Body of pancreas (tissue), 4 donors: ENCODE measurements around the gene STX2. TPM values are rescaled to one million over a fixed set of nuclear protein-coding genes. Genes with fewer than 3 reads are reported as not detected.
"Not testable (repeated sequence)": the region's sequence is repeated elsewhere in the genome, so short reads cannot be mapped to it uniquely, and the experiment has no call there.

ENCODE experiments used
- ATAC-seq: fragments of 150-250 bp; one replicate; pipeline ENCODE4 v1.9.1; 2016
- DNase-seq, 4 donors: peaks; one replicate each; pipeline ENCODE4 v3.0.0-alpha.2; 2019
- H3K27ac ChIP-seq, 4 donors: fragments of 200-600 bp; sonication (generic); 1 replicate in 3 of 4; 2 replicates in 1 of 4; pipeline versions ENCODE4 v1.5.1 to v1.6.1; 2016 to 2019; ENCODE audit warnings: mild to moderate bottlenecking in 1 of 4, mixed read lengths in 1 of 4, moderate library complexity in 1 of 4
- H3K27me3 ChIP-seq, 2 donors: fragments of 200-600 bp; sonication (generic); one replicate each; pipeline ENCODE4 v1.6.0; 2016; ENCODE audit warnings: mild to moderate bottlenecking in 1 of 2
- H3K36me3 ChIP-seq, 2 donors: fragments of 200-600 bp; sonication (generic); replicated peaks in 1 of 2; 2 replicates each; pipeline ENCODE4 v1.5.1; 2016; ENCODE audit warnings: low read depth in 2 of 2; ENCODE audit not compliant: insufficient read depth in 1 of 2
- H3K4me1 ChIP-seq: fragments of 200-600 bp; sonication (generic); one replicate; pipeline ENCODE4 v1.6.0; 2016
- H3K4me3 ChIP-seq, 2 donors: fragments of 200-600 bp; sonication (generic); 1 replicate in 1 of 2; 2 replicates in 1 of 2; pipeline ENCODE4 v1.5.1; 2016 to 2019
- H3K9me3 ChIP-seq, 3 donors: fragments of 200-600 bp; sonication (generic); 1 replicate in 2 of 3; 2 replicates in 1 of 3; pipeline ENCODE4 v1.5.1; 2016
- CTCF ChIP-seq, 7 experiments: fragments of 450-650 bp in 4 of 7; fragments of 200-600 bp in 3 of 7; sonication (generic) in 3 of 7; IDR thresholded peaks; one replicate each; pipeline ENCODE4 v1.5.1; 2016 to 2019; ENCODE audit warnings: antibody characterized with exemption in 7 of 7
- POLR2A ChIP-seq, 3 donors: fragments of 450-650 bp; IDR thresholded peaks; one replicate each; pipeline ENCODE4 v1.6.1; 2016; ENCODE audit warnings: antibody characterized with exemption in 3 of 3, mild to moderate bottlenecking in 2 of 3
- WGBS, 2 donors: methylation state at CpG; one replicate each; pipeline ENCODE4 v1.1.5; 2017; 5-methylcytosine and 5-hydroxymethylcytosine counted together
- intact Hi-C: fragments of 100-400 bp; cut with DNase I; formaldehyde crosslinking; loops from one replicate; pipeline ENCODE4 v1.15.1; 2023
- total RNA-seq, 2 donors: library from RNA; depleted of rRNA; stranded (reverse); fragments of >200 nt; gene quantifications; one replicate each; pipeline ENCODE4 v1.1.0, GENCODE V29; 2016

STX2 gene
- total RNA-seq, 2 donors from 2014 or later, result 17.1 to 18.8 TPM

- WGBS, 2 donors, result 6 to 12% methylated on average over 36 to 67 of the region's 118 CpGs
- Histone ChIP-seq H3K27me3 (no peaks in the 10 kb centered on the region), H3K4me3 (peak within 1 kb of the TSS; percentile 23 to 71), H3K9me3 (no peaks in the 10 kb centered on the region), H3K27ac (peak within 1 kb of the TSS; percentile 78 to 89 (median 83)), H3K36me3 (peaks cover 4 to 11% of the 10 kb centered on the region in 2 donors), H3K4me1 (peaks cover 27% of the 10 kb centered on the region)
- peak; percentile 96 for ATAC-seq
- intact Hi-C loops, result loop anchor here (10.0 kb wide), 1 partner anchor 47 kb away; no protein-coding TSS in a partner anchor
- peak; percentile 92 to 94 (median 94) for DNase-seq
- TF ChIP-seq CTCF (IDR thresholded peaks at IDR 0.05) (peak in 1 of 7 experiments; percentile 18), POLR2A (IDR thresholded peaks at IDR 0.05) (peak; percentile 43 to 68 (median 65))
Measured at GRCh38 chr12:130871286-130872178, 32.5 kb upstream of the STX2 start, which contains the start of gene RAN. RAN (plus strand) TSS chr12:130872066; CDS start chr12:130872594, 528 bp downstream.

DNA sequence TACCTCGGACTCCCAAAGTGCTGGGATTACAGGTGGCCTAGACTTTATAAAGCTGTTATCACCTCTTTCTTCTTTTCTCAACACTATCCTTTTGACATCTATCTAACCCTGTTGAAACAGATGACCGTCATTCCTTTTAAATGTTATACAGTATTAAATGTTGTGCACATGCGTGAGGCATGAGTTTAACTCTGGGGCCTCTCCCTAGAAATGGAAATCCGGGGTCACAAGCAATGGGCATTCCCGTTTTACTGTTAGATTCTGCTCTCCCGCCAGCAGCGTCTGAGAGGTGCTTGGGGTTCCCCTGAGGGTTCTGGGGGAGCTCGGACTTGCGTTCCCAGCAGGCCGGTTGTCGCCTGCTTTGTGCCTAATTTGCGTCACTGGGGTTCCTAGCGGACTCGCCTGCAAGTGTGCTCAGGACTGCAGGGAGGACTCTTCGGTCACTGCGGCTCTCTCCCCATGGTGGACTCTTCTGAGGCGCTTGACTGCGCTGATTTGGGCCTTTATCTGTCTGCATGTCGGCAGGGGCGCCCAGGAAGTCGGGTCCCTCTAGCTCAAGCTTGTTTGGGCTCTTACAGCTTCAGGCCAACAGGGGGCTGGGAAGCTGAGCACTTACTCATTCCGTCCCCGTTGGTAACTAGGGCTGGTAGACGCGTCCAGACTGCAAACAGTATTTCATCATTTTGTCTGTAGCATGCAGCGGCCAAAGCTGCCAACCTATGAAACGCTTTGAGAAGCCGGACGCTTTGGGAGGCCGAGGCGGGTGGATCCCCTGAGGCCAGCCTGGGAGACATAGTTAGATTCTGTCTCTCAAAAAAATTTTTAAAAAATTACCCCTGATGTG lies 31.6 kb upstream of the STX2 start:
- H3K4me1 ChIP-seq, result peaks cover 27% of the 10 kb centered on the region
- peaks cover 4 to 8% of the 10 kb centered on the region in 2 donors for H3K36me3 ChIP-seq
- H3K27me3 ChIP-seq, result no peaks in the 10 kb centered on the region
- ATAC-seq, result peak; percentile 57
- H3K4me3 ChIP-seq, result no peak overlapping the region
- H3K27ac ChIP-seq, result peak overlapping the region; percentile 64 to 83 (median 83)
- 42 to 46% methylated on average over 27 to 31 of the region's 31 CpGs for WGBS, 2 donors
- intact Hi-C loops, result loop anchor here (10.0 kb wide), 1 partner anchor 46 kb away; no protein-coding TSS in a partner anchor
- no peak for TF ChIP-seq POLR2A (IDR thresholded peaks at IDR 0.05)
- peak in 6 of 7 experiments; percentile 19 to 53 (median 43) for TF ChIP-seq CTCF (IDR thresholded peaks at IDR 0.05)
- DNase-seq, result peak; percentile 59 to 81 (median 72)
- no peaks in the 10 kb centered on the region for H3K9me3 ChIP-seq

DNA sequence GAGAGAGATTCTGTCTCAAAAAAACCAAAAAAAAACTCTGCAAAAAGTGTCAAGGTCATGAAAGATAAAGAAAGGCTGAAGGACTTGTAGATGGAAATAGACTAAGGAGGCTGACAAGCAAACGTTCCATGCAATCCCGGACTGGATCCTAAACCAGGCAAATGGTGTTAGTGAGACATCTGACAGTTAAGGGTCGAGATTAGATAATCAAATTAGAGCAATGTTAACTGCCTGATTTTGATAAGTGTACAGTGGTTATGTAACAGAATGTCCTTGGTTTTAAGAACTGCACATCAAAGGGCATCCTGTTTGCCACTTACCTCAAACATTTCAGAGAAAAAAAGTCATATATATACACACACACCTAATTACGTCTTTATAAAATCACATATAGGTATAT lies 29.4 kb upstream of the STX2 start:
- 33 to 34% methylated on average over 4 of the region's 4 CpGs for WGBS, 2 donors
- TF ChIP-seq CTCF (IDR thresholded peaks at IDR 0.05) (no peak), POLR2A (IDR thresholded peaks at IDR 0.05) (no peak)
- H3K4me3 ChIP-seq, result no peak overlapping the region
- H3K27ac ChIP-seq, result no peak overlapping the region
- peaks cover 0 to 1% of the 10 kb centered on the region in 2 donors for H3K36me3 ChIP-seq
- peaks cover 20% of the 10 kb centered on the region for H3K4me1 ChIP-seq
- H3K9me3 ChIP-seq, result no peaks in the 10 kb centered on the region
- intact Hi-C loops, result no loop called here
- DNase-seq (no peak), ATAC-seq (no peak)
- H3K27me3 ChIP-seq, result no peaks in the 10 kb centered on the region

DNA sequence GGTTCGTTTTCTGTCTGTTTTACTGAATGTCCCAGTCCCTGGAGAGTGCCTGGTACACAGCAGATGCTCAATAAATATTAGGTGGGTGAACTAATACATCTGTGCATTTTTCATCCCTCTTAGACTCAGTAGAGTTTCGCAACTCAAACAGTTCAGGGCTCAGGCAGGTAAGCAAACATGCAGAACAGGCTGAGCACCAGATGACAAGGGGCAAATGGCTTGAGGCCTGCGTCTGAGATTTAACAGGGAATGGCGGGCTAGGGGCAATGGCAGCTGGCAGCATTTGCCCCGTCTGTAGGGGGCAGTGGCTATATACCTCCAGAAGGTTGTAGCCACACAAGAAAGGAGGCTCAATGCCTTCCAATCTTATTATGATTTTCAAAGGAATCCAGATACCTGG lies 24.2 kb upstream of the STX2 start:
- no peak overlapping the region for H3K4me3 ChIP-seq
- ATAC-seq (no peak), DNase-seq (no peak)
- no peak overlapping the region for H3K27ac ChIP-seq
- no peaks in the 10 kb centered on the region for H3K9me3 ChIP-seq
- intact Hi-C loops, result no loop called here
- 63 to 74% methylated on average over 5 of the region's 5 CpGs for WGBS, 2 donors
- no peak for TF ChIP-seq POLR2A (IDR thresholded peaks at IDR 0.05)
- no peak for TF ChIP-seq CTCF (IDR thresholded peaks at IDR 0.05)
- H3K4me1 ChIP-seq, result no peaks in the 10 kb centered on the region
- H3K36me3 ChIP-seq, result no peaks in the 10 kb centered on the region
- no peaks in the 10 kb centered on the region for H3K27me3 ChIP-seq

GRCh38 chr12:130862771-130863170 lies 23.7 kb upstream of the STX2 start:
- WGBS, 2 donors, result 93 to 96% methylated on average over 8 of the region's 8 CpGs
- not testable (repeated sequence) for ATAC-seq

More at GRCh38 chr12:130862771-130863170, 23.7 kb upstream of the STX2 start:
- H3K9me3 ChIP-seq, H3K36me3 ChIP-seq, H3K27me3 ChIP-seq, DNase-seq, H3K4me1 ChIP-seq, intact Hi-C loops, H3K27ac ChIP-seq, H3K4me3 ChIP-seq: not testable (repeated sequence)
